H1 (cell line): Measurements from ENCODE around the gene RNPS1. TPM values are rescaled to one million over a fixed set of nuclear protein-coding genes. Genes with fewer than 3 reads are reported as not detected.

Experiments used
- CTCF ChIA-PET: fragments of 300-600 bp; sonication (Branson Sonifier 250); formaldehyde crosslinking; loops from one replicate; lab custom pipeline; 2021; ENCODE audit not compliant: partially characterized antibody; lab: Charles Lee
- POLR2A ChIA-PET: fragments of 300-600 bp; sonication (Branson Sonifier 250); formaldehyde crosslinking; loops from one replicate; lab custom pipeline; 2021; ENCODE audit warnings: inconsistent platforms; ENCODE audit not compliant: partially characterized antibody; lab: Charles Lee
- DNase-seq, 2 experiments: peaks; one replicate each; pipeline versions ENCODE4 v3.0.0 to v3.0.0-alpha.2; 2010 to 2022; ENCODE audit warnings: low spot score in 2 of 2, low read depth in 1 of 2, mixed read lengths in 1 of 2
- FAIRE-seq: peaks from 2 replicates; lab custom pipeline; 2011; peaks lifted over from hg19 to GRCh38; lab: Jason Lieb, UNC
- H2AFZ ChIP-seq: 2 replicates; pipeline ENCODE4 v1.8.1; 2012; ENCODE audit warnings: low read length, inconsistent platforms
- H2AK5ac ChIP-seq: 2 replicates; pipeline ENCODE4 v1.6.1; 2013; ENCODE audit warnings: low read depth, low read length
- H2BK120ac ChIP-seq: replicated peaks from 2 replicates; pipeline ENCODE3; 2013; ENCODE audit warnings: low read depth, low read length, inconsistent platforms
- H2BK12ac ChIP-seq: 2 replicates; pipeline ENCODE4 v1.6.1; 2013; ENCODE audit warnings: low read depth, low read length
- H2BK15ac ChIP-seq: 2 replicates; pipeline ENCODE4 v1.6.1; 2013; ENCODE audit warnings: low read length
- H2BK20ac ChIP-seq: 2 replicates; pipeline ENCODE4 v1.6.1; 2013; ENCODE audit warnings: low read length
- H2BK5ac ChIP-seq: 2 replicates; pipeline ENCODE4 v1.6.1; 2013; ENCODE audit warnings: low read depth, low read length
- H3K14ac ChIP-seq: 2 replicates; pipeline ENCODE4 v1.6.1; 2013; ENCODE audit warnings: inconsistent platforms; ENCODE audit not compliant: insufficient read length
- H3K18ac ChIP-seq: 2 replicates; pipeline ENCODE4 v1.6.1; 2013; ENCODE audit warnings: low read length; ENCODE audit errors: extremely low read depth
- H3K23ac ChIP-seq: 2 replicates; pipeline ENCODE4 v1.6.1; 2013; ENCODE audit warnings: inconsistent platforms; ENCODE audit not compliant: insufficient read length
- H3K23me2 ChIP-seq: 2 replicates; pipeline ENCODE4 v1.6.1; 2013; ENCODE audit warnings: low read depth, low read length
- H3K27ac ChIP-seq: 2 replicates; pipeline ENCODE4 v1.6.1; 2011; ENCODE audit warnings: low read depth, low read length, inconsistent platforms
- H3K27me3 ChIP-seq, 4 experiments: replicated peaks in 1 of 4; 1 replicate in 1 of 4; 2 replicates in 3 of 4; pipeline versions ENCODE4 v1.6.1 to v1.8.1; 2011 to 2013; ENCODE audit warnings: low read length in 3 of 4, mild to moderate bottlenecking in 3 of 4, inconsistent platforms in 2 of 4, mixed read lengths in 2 of 4, moderate library complexity in 1 of 4; ENCODE audit not compliant: control insufficient read depth in 3 of 4, insufficient read depth in 3 of 4; ENCODE audit errors: extremely low read depth in 1 of 4
- H3K36me3 ChIP-seq, 4 experiments: 2 replicates each; pipeline versions ENCODE4 v1.6.1 to v1.8.1; 2011 to 2013; ENCODE audit warnings: mild to moderate bottlenecking in 4 of 4, low read length in 3 of 4, moderate library complexity in 2 of 4, control low read depth in 1 of 4, inconsistent platforms in 1 of 4; ENCODE audit not compliant: insufficient read depth in 4 of 4, control insufficient read depth in 2 of 4
- H3K4ac ChIP-seq: replicated peaks from 2 replicates; pipeline ENCODE3; 2013; ENCODE audit warnings: low read length, low read depth, mixed read lengths, inconsistent platforms; ENCODE audit not compliant: insufficient read length
- H3K4me1 ChIP-seq, 4 experiments: replicated peaks in 1 of 4; 1 replicate in 1 of 4; 2 replicates in 3 of 4; pipeline versions ENCODE4 v1.6.1 to v1.8.1; 2011 to 2013; ENCODE audit warnings: low read length in 3 of 4, inconsistent platforms in 2 of 4, mixed read lengths in 1 of 4; ENCODE audit not compliant: insufficient read depth in 4 of 4, control insufficient read depth in 3 of 4
- H3K4me2 ChIP-seq, 2 experiments: 2 replicates each; pipeline versions ENCODE4 v1.6.1 to v1.8.1; 2011 to 2013; ENCODE audit warnings: low read depth in 2 of 2, low read length in 2 of 2, control low read depth in 1 of 2, inconsistent platforms in 1 of 2, mild to moderate bottlenecking in 1 of 2; ENCODE audit not compliant: insufficient read depth in 1 of 2
- H3K4me3 ChIP-seq, 4 experiments: fragments of 200-600, 300-600 bp in 1 of 4; sonication (generic), shearing (Covaris generic), sonication (Bioruptor Twin) in 1 of 4; 2 replicates each; pipeline versions ENCODE4 v1.5.1 to v1.8.1; 2011 to 2016; ENCODE audit warnings: low read length in 4 of 4, low read depth in 3 of 4, control low read depth in 2 of 4, inconsistent platforms in 2 of 4, mild to moderate bottlenecking in 2 of 4, mixed read lengths in 1 of 4, moderate library complexity in 1 of 4; ENCODE audit not compliant: insufficient read depth in 2 of 4; ENCODE audit errors: extremely low read depth in 1 of 4
- H3K56ac ChIP-seq: replicated peaks from 2 replicates; pipeline ENCODE3; 2013; ENCODE audit warnings: low read depth, mild to moderate bottlenecking, mixed read lengths, low read length, inconsistent platforms; ENCODE audit not compliant: insufficient read length
- H3K79me1 ChIP-seq: 2 replicates; pipeline ENCODE4 v1.6.1; 2013; ENCODE audit warnings: low read depth, low read length, control low read depth
- H3K79me2 ChIP-seq, 2 experiments: 2 replicates each; pipeline versions ENCODE4 v1.6.1 to v1.8.1; 2012 to 2013; ENCODE audit warnings: low read length in 2 of 2, mild to moderate bottlenecking in 2 of 2, inconsistent platforms in 1 of 2; ENCODE audit not compliant: insufficient read depth in 2 of 2, control insufficient read depth in 1 of 2
- H3K9ac ChIP-seq, 4 experiments: replicated peaks in 1 of 4; 1 replicate in 1 of 4; 2 replicates in 3 of 4; pipeline versions ENCODE4 v1.6.1 to v1.8.1; 2011 to 2013; ENCODE audit warnings: low read depth in 3 of 4, low read length in 3 of 4, control low read depth in 2 of 4, mild to moderate bottlenecking in 2 of 4, moderate library complexity in 2 of 4, inconsistent platforms in 1 of 4; ENCODE audit errors: extremely low read depth in 1 of 4
- H3K9me3 ChIP-seq, 2 experiments: 2 replicates each; pipeline versions ENCODE4 v1.6.1 to v1.8.1; 2012 to 2013; ENCODE audit warnings: mild to moderate bottlenecking in 2 of 2, moderate library complexity in 2 of 2, control low read depth in 1 of 2, inconsistent platforms in 1 of 2, low read depth in 1 of 2, low read length in 1 of 2, mixed read lengths in 1 of 2; ENCODE audit not compliant: insufficient read depth in 2 of 2
- H4K20me1 ChIP-seq, 2 experiments: replicated peaks in 1 of 2; 2 replicates each; pipeline versions ENCODE3 to v1.8.1; 2011 to 2013; ENCODE audit warnings: inconsistent platforms in 2 of 2, low read length in 2 of 2, mild to moderate bottlenecking in 1 of 2; ENCODE audit not compliant: insufficient read depth in 2 of 2, control insufficient read depth in 1 of 2
- H4K5ac ChIP-seq: 2 replicates; pipeline ENCODE4 v1.6.1; 2013; ENCODE audit warnings: low read length, low read depth, mixed read lengths, inconsistent platforms; ENCODE audit not compliant: insufficient read length
- H4K8ac ChIP-seq: 2 replicates; pipeline ENCODE4 v1.8.0; 2013; ENCODE audit warnings: mild to moderate bottlenecking, moderate library complexity, low read length, inconsistent platforms; ENCODE audit not compliant: insufficient read depth; ENCODE audit errors: extremely low read depth
- H4K91ac ChIP-seq: replicated peaks from 2 replicates; pipeline ENCODE3; 2013; ENCODE audit warnings: low read length, mixed read lengths, inconsistent platforms; ENCODE audit not compliant: insufficient read length
- CHD2 ChIP-seq: IDR thresholded peaks from 2 replicates; pipeline ENCODE4 v1.6.1; 2012; ENCODE audit warnings: low read length, improper control_type of control experiment
- CREB1 ChIP-seq: IDR thresholded peaks from 2 replicates; pipeline ENCODE4 v1.6.1; 2012; ENCODE audit warnings: inconsistent platforms
- HDAC6 ChIP-seq: IDR thresholded peaks from one replicate; pipeline ENCODE4 v1.7.1; 2012; ENCODE audit warnings: low read depth, mild to moderate bottlenecking, inconsistent platforms, low read length, moderate library complexity
- KDM5A ChIP-seq: fragments of 200-600 bp; IDR thresholded peaks from 2 replicates; pipeline ENCODE4 v1.7.1; 2012; ENCODE audit warnings: mild to moderate bottlenecking, low read length, inconsistent platforms, mixed read lengths
- NANOG ChIP-seq: IDR thresholded peaks from 2 replicates; pipeline ENCODE4 v1.6.1; 2011; ENCODE audit warnings: low read length, low read depth, mild to moderate bottlenecking, inconsistent platforms; ENCODE audit not compliant: insufficient read depth, poor library complexity, severe bottlenecking
- POLR2AphosphoS5 ChIP-seq: IDR thresholded peaks from 2 replicates; pipeline ENCODE4 v1.6.1; 2011; ENCODE audit warnings: low read depth, low read length
- RAD21 ChIP-seq, 2 experiments: IDR thresholded peaks in 1 of 2; conservative IDR thresholded peaks in 1 of 2; 2 replicates each; pipeline ENCODE4 v1.6.1; 2011; ENCODE audit warnings: low read depth in 2 of 2, low read length in 2 of 2, improper control_type of control experiment in 1 of 2, inconsistent platforms in 1 of 2, mild to moderate bottlenecking in 1 of 2, moderate library complexity in 1 of 2
- SIX5 ChIP-seq: IDR thresholded peaks from 2 replicates; pipeline ENCODE4 v1.6.1; 2011; ENCODE audit warnings: mild to moderate bottlenecking, low read depth, low read length
- TAF1 ChIP-seq: IDR thresholded peaks from 2 replicates; pipeline ENCODE4 v1.6.1; 2011; ENCODE audit warnings: mild to moderate bottlenecking, low read depth, low read length
- TAF7 ChIP-seq: optimal IDR thresholded peaks from 2 replicates; pipeline ENCODE3; 2011; ENCODE audit warnings: low read depth, mild to moderate bottlenecking, inconsistent platforms, low read length, moderate library complexity, borderline replicate concordance
- TCF12 ChIP-seq: IDR thresholded peaks from 2 replicates; pipeline ENCODE4 v1.6.1; 2011; ENCODE audit warnings: low read depth, mild to moderate bottlenecking, low read length
- WGBS, 2 experiments: shearing (Covaris generic) in 1 of 2; methylation state at CpG; one replicate each; pipeline versions ENCODE4 v1.1.6 to v1.1.7; 2013 to 2015; ENCODE audit warnings: low lambda C conversion rate in 2 of 2, mixed read lengths in 2 of 2, inconsistent platforms in 1 of 2, low coverage in 1 of 2, missing lambda C conversion rate in 1 of 2; ENCODE audit not compliant: insufficient replicate concordance in 2 of 2, insufficient coverage in 1 of 2, insufficient read length in 1 of 2; ENCODE audit errors: extremely low coverage in 1 of 2, missing lambda C conversion rate in 1 of 2; 5-methylcytosine and 5-hydroxymethylcytosine counted together
- polyA plus RNA-seq, 7 experiments: library from polyadenylated mRNA; depleted of rRNA in 3 of 7; stranded (reverse) in 5 of 7; unstranded in 2 of 7; fragments of >200 nt in 5 of 7; fragments of 200-250 nt in 2 of 7; gene quantifications; 1 replicate in 5 of 7; 2 replicates in 1 of 7; 4 replicates in 1 of 7; pipeline versions ENCODE4 v1.2.1 to v1.2.3, GENCODE V29; 2011 to 2013; ENCODE audit warnings: missing spikeins in 2 of 7, mixed read lengths in 2 of 7
- total RNA-seq: library from RNA; stranded (reverse); fragmentation: NEBNext Ultra II Directional; extraction: Animal tissue kit (Norgen Biotek cat#: 25700); gene quantifications from 2 replicates; pipeline ENCODE4 v1.2.1, GENCODE V29; 2021

RNPS1 gene
- total and polyA plus RNA-seq, 2 of the 8 experiments (the other 6 are each of a cell fraction or from before 2014, with no cell fraction given), result 330 to 350 TPM

DNA sequence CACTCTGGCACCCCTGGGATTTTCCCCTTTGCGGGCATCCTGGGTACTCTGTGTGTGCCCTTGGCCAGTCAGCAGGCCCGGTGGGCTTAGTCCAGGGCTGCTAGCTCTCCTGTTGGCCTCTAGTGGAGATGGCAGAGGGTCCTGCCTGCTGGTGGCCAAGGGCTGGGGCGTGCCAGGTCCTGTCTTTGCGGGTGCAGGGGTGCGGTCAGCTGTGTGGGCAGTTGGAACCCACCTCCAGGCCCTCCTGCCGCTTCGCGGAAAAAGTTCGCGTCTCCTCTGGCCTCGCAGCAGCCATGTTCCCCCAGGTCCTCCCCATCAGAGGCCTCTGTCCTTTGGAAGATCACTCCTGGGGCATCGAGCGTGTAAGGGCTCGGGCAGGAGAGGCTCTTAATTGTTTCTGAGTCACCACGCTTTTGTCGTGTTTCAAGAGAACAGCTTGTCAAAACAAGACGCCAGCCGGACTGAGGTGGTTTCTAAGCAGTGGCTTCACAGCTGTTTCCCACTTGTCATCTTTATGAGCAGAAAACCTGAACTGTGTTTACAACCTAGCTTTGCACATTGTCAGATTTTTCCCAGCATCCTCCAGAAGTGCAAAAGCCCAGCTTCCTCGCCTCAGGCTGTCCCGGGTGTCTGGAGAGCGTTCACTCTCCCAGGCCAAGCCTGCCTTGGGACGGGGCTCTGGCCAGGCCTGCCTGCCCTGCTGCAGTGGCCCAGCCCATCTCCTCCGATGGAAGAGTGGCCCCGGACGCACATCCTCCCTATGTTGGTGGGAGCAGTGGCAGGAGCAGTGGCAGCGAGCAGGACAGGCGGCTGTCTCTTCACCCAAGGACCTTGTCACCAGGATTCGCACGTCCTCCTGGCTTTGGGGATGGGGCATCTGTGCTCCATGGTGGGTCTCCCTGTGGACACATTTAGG lies 36.7 kb downstream of the RNPS1 start:
- DNase-seq (no peak), FAIRE-seq (no peak)
- Histone ChIP-seq H3K18ac (no peak overlapping the region), H4K91ac (no peak overlapping the region), H3K9me3 (no peaks in the 10 kb centered on the region), H2BK20ac (no peak overlapping the region), H3K27me3 (no peaks in the 10 kb centered on the region; a peak in 1 of 7 replicates), H3K9ac (no peak overlapping the region), H3K79me2 (peaks cover 0 to 12% of the 10 kb centered on the region in 2 experiments; a peak in 1 of 4 replicates), H4K20me1 (peaks cover 7 to 23% of the 10 kb centered on the region in 2 experiments), H3K56ac (no peak overlapping the region), H2BK120ac (no peak overlapping the region), H2BK15ac (no peak overlapping the region), H3K36me3 (peaks cover 3 to 55% (median 6%) of the 10 kb centered on the region in 4 experiments; a peak in 5 of 8 replicates), H3K4me2 (no peak overlapping the region), H4K5ac (no peak overlapping the region), H2BK12ac (no peak overlapping the region), H2AK5ac (no peak overlapping the region), H3K14ac (no peak overlapping the region), H2BK5ac (no peak overlapping the region), H3K23me2 (peaks cover under 1% of the 10 kb centered on the region; the same call in 1 of the 2 replicates), H3K4me3 (no peak overlapping the region), H3K27ac (no peak overlapping the region), H3K79me1 (0 out of 2 replicates have a peak, but pooled peaks cover under 1% of the 10 kb centered on the region), H4K8ac (no peak overlapping the region), H3K23ac (no peak overlapping the region), H3K4me1 (peaks cover 0 to under 1% (median under 1%) of the 10 kb centered on the region in 4 experiments; a peak in 4 of 7 replicates), H2AFZ (no peak overlapping the region), H3K4ac (no peak overlapping the region)
- 93% methylated on average over 29 of the region's 29 CpGs; no CpG with 5 or more reads in 1 of the 2 experiments for WGBS, 2 experiments
- ChIA-PET POLR2A (interaction anchor here (1.0 to 6.7 kb wide), 11 partner anchors 8 to 63 kb away, joined by 3 to 37 read pairs (median 4); partner anchors contain the start of genes ECI1 and PGP), CTCF (interaction anchor here (0.7 to 2.5 kb wide), 2 partner anchors 36 to 90 kb away, joined by 3 to 7 read pairs; no protein-coding TSS in a partner anchor)
- TF ChIP-seq HDAC6, result no peak
- TF ChIP-seq CHD2, result no peak
- TF ChIP-seq KDM5A, result no peak
- no peak for TF ChIP-seq RAD21 (IDR thresholded peaks at IDR 0.05 in 1 of 2, conservative IDR thresholded peaks at IDR 0.05 in 1 of 2; ENCODE audit: low read depth in 2 of 2, low read length in 2 of 2)
- TF ChIP-seq SIX5, result no peak
- no peak for TF ChIP-seq TAF7
- no peak for TF ChIP-seq TCF12
- TF ChIP-seq POLR2AphosphoS5, result no peak
- TF ChIP-seq NANOG, result no peak
- TF ChIP-seq CREB1, result no peak
- no peak for TF ChIP-seq TAF1
